HepG2 (cell line): ENCODE measurements around the gene MEAK7.

ENCODE experiments used
- CBX2 ChIP-seq, 2 experiments: fragments of 200-600 bp in 1 of 2; sonication (generic); formaldehyde crosslinking in 1 of 2; IDR thresholded peaks; 2 replicates each; pipeline versions ENCODE4 v1.7.0 to v1.8.1; 2018 to 2022; ENCODE audit warnings: low read depth in 2 of 2, low read length in 1 of 2, mild to moderate bottlenecking in 1 of 2, missing genetic modification reagents in 1 of 2
- CTCF ChIP-seq: sonication (generic); formaldehyde crosslinking; IDR thresholded peaks from 2 replicates; pipeline ENCODE4 v1.5.0; 2020; ENCODE audit warnings: mild to moderate bottlenecking, missing genetic modification reagents, moderate library complexity

GRCh38 chr16:84463221-84463620 is 41.2 kb downstream of the MEAK7 start:
- TF ChIP-seq CBX2 (IDR thresholded peaks at IDR 0.05; ENCODE audit: low read depth, low read length): no peak
- no peak for TF ChIP-seq CBX2 (CRISPR knock-in tag; IDR thresholded peaks at IDR 0.05; ENCODE audit: low read depth)
- TF ChIP-seq CTCF (CRISPR knock-in tag): no peak
